ENCODE results near the gene MGAT4A. TPM values are rescaled to one million over a fixed set of nuclear protein-coding genes. Genes with fewer than 3 reads are reported as not detected.

MGAT4A gene
- total RNA-seq, 4 donors from 2014 or later: 12.6 to 50.0 (median 16.1) TPM

DNA sequence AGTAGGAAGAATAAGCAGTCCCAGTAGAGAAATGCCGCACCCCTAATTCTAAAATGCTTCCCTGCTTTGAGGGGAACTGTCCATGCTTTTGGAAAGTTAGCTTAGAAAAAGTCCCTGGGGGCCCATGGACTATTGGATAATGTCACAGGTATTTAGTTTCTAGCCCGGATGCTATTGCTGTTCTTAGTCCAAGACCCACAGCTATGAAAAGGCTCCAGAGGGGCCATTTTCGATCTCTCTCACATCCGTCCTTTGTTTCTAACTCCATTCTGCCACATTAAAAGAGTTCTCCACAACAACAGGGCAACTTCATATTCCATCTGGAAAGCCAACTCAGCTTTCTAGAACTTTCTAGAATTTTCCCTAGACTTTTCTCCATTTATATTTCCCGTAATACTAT lies 47.2 kb downstream of the MGAT4A start:
- no peak for DNase-seq (ENCODE audit: low spot score in 2 of 2)
- Histone ChIP-seq H3K4me1 (no peaks in the 10 kb centered on the region), H3K27me3 (no peaks in the 10 kb centered on the region), H3K36me3 (no peaks in the 10 kb centered on the region), H3K27ac (no peak overlapping the region), H3K4me3 (no peak overlapping the region), H3K9me3 (no peaks in the 10 kb centered on the region)
- TF ChIP-seq EP300 (IDR thresholded peaks at IDR 0.05): no peak
- TF ChIP-seq POLR2A (IDR thresholded peaks at IDR 0.05): no peak
- WGBS, 2 donors: 74 to 82% methylated on average over 5 of the region's 5 CpGs

- peaks cover 0 to 35% (median 7%) of the 10 kb centered on the region in 3 donors for H3K36me3 ChIP-seq
- no peaks in the 10 kb centered on the region for H3K4me1 ChIP-seq
- no peak overlapping the region for H3K4me3 ChIP-seq
- WGBS, 2 donors: 92 to 95% methylated on average over 3 of the region's 3 CpGs
- no peak overlapping the region for H3K27ac ChIP-seq
- no peaks in the 10 kb centered on the region for H3K9me3 ChIP-seq
- H3K27me3 ChIP-seq: no peaks in the 10 kb centered on the region
- no peak for DNase-seq (ENCODE audit: low spot score in 2 of 2)
- TF ChIP-seq CTCF (IDR thresholded peaks at IDR 0.05): no peak
- no peak for TF ChIP-seq POLR2A (IDR thresholded peaks at IDR 0.05)
Observed at GRCh38 chr2:98676742-98677141, 54.2 kb downstream of the MGAT4A start.

DNA sequence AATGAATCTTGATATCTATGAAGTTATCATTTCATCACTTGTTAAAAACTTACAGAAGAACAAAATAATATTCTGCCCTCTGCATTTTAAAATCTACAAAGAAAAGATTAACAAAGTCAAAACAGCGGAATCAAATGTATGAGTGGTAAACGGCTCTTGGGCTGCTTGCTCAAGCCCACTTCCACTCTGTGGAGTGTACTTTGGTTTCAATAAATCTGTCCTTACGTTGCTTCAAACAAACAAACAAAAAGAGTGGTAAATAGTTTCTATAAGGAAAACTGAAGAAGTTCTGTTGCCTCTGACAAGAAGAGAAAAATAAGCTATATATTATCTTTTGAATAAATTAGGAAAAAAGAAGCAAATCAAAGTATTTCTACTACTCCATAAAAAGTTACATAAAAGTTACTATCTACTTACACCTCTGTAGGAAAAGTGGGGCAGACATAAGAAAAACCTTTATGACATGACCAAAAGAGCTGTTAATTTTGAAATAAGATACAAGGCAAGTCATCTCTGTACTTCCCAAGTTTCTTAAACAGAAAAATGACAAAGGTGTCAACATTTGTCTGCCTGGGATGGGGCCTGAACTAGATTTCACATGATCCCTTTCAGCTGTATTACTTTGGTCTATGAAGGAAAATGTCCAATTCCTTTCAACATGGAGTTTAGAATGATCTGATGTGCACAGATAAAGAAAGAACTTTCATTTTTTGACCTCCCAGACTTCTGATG lies 56.5 kb downstream of the MGAT4A start:
- Histone ChIP-seq H3K27me3 (no peaks in the 10 kb centered on the region), H3K4me3 (no peak overlapping the region), H3K36me3 (peaks cover 0 to 46% (median 7%) of the 10 kb centered on the region in 3 donors), H3K4me1 (no peaks in the 10 kb centered on the region), H3K9me3 (no peaks in the 10 kb centered on the region), H3K27ac (no peak overlapping the region)
- 92 to 94% methylated on average over 3 of the region's 3 CpGs for WGBS, 2 donors
- TF ChIP-seq POLR2A (IDR thresholded peaks at IDR 0.05) (no peak), CTCF (IDR thresholded peaks at IDR 0.05) (no peak), EP300 (IDR thresholded peaks at IDR 0.05) (no peak)
- no peak for DNase-seq (ENCODE audit: low spot score in 2 of 2)

DNA sequence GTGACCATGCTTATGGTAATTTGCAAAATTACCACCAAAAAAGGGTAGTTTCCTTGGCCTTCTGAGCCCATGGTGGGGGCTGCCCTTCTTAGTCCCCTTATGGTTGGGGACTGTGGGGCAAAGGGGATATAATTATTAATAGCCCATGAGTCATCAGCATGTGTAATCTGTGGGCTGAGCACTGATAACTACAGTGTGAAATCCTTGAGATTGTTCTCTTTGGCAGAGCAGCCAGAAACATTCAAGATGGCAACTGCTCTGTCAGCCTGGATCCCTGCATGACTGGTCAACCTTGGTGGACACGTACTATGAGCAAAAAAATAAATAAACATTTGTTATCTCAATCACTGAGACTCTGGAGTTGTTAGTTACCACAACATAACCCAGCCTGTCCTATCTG lies 61.3 kb downstream of the MGAT4A start:
- Histone ChIP-seq H3K9me3 (no peaks in the 10 kb centered on the region), H3K4me3 (no peak overlapping the region), H3K36me3 (peaks cover 0 to 54% (median 5%) of the 10 kb centered on the region in 3 donors), H3K27me3 (no peaks in the 10 kb centered on the region), H3K27ac (no peak overlapping the region), H3K4me1 (no peaks in the 10 kb centered on the region)
- WGBS, 2 donors: 45 to 69% methylated on average over 1 of the region's 1 CpG
- TF ChIP-seq POLR2A (IDR thresholded peaks at IDR 0.05) (no peak), CTCF (IDR thresholded peaks at IDR 0.05) (no peak), EP300 (IDR thresholded peaks at IDR 0.05) (no peak)
- DNase-seq (ENCODE audit: low spot score in 2 of 2): no peak

DNA sequence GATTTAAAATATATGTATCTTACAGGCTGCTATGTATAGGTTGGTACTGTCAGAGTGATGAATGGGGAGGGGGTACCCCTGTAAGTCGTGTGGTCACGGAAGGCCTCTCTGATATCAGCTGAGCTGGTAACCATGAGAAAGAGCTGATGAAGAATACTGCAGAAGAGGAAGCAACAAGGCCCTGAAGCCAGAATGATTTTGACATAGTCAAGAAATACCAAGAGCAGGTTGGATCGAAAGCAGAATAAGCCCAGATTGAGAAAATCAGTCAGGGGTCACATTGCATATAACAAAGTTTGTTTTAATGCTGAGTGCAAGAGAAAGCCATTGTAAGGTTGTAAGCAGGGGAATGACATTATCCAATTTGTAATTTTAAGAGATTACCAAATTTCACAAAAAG lies 65.3 kb downstream of the MGAT4A start:
- Histone ChIP-seq H3K9me3 (peaks cover 0 to 3% (median 0%) of the 10 kb centered on the region in 4 donors), H3K4me1 (no peaks in the 10 kb centered on the region), H3K36me3 (peaks cover 0 to 46% (median 0%) of the 10 kb centered on the region in 3 donors), H3K27ac (no peak overlapping the region), H3K27me3 (no peaks in the 10 kb centered on the region), H3K4me3 (no peak overlapping the region)
- DNase-seq (ENCODE audit: low spot score in 2 of 2): no peak
- TF ChIP-seq POLR2A (IDR thresholded peaks at IDR 0.05) (no peak), EP300 (IDR thresholded peaks at IDR 0.05) (no peak), CTCF (IDR thresholded peaks at IDR 0.05) (no peak)
- 85 to 88% methylated on average over 3 of the region's 3 CpGs for WGBS, 2 donors
